ENCODE data around the gene RAB33A. TPM values are rescaled to one million over a fixed set of nuclear protein-coding genes. Genes with fewer than 3 reads are reported as not detected.
A peak's percentile ranks its signal among the peaks of the same experiment; 100 is the strongest.

Gene RAB33A
- total RNA-seq, 2 experiments from 2014 or later, result 0.68 to 0.92 TPM

- Histone ChIP-seq H3K9me3 (ENCODE audit: low read length) (no peaks in the 10 kb centered on the region), H4K20me1 (ENCODE audit: insufficient read depth, low read length) (no peaks in the 10 kb centered on the region), H3K4me3 (ENCODE audit: low read depth, low read length, poor library complexity, severe bottlenecking) (no peak overlapping the region), H3K4me1 (ENCODE audit: insufficient read depth, low read length, poor library complexity, severe bottlenecking) (peaks cover 71% of the 10 kb centered on the region), H3K9me2 (ENCODE audit: insufficient read depth, low read length) (no peaks in the 10 kb centered on the region), H2AFZ (ENCODE audit: low read length) (peak overlapping the region; percentile 89; the same call in 1 of the 2 replicates), H3K79me2 (ENCODE audit: insufficient read depth, low read depth, low read length) (no peaks in the 10 kb centered on the region), H3K36me3 (ENCODE audit: insufficient read depth, low read length) (no peaks in the 10 kb centered on the region), H3K4me2 (ENCODE audit: low read length) (peak overlapping the region; percentile 74; the same call in 1 of the 2 replicates), H3K27ac (ENCODE audit: low read depth, low read length, poor library complexity, severe bottlenecking) (peak overlapping the region; percentile 48)
- intact Hi-C loops (cut with micrococcal nuclease; ENCODE audit: unreplicated experiment), result loop anchor here (10.0 kb wide), 1 partner anchor 389 kb away; no protein-coding TSS in a partner anchor
- BruUV-seq (replicated peaks), result no TSS peak
- TF ChIP-seq EZH2phosphoT487 (IDR thresholded peaks at IDR 0.05; ENCODE audit: borderline replicate concordance, low read depth, low read length), result no peak
- TF ChIP-seq CTCF (conservative IDR thresholded peaks at IDR 0.05; ENCODE audit: low read length), result no peak
- no peak for DNase-seq (ENCODE audit: low spot score)
- ChIA-PET CTCF (ENCODE audit: unreplicated experiment) (interaction anchor here (0.8 kb wide), 1 partner anchor 14 kb away, joined by 3 read pairs; no protein-coding TSS in a partner anchor), POLR2A (interaction anchor here (0.9 to 1.5 kb wide), 3 partner anchors 9 to 89 kb away, joined by 3 to 4 read pairs (median 3); partner anchors contain the start of gene AIFM1)
Observed at GRCh38 chrX:130174045-130174704, 2.4 kb downstream of the RAB33A start.

DNA sequence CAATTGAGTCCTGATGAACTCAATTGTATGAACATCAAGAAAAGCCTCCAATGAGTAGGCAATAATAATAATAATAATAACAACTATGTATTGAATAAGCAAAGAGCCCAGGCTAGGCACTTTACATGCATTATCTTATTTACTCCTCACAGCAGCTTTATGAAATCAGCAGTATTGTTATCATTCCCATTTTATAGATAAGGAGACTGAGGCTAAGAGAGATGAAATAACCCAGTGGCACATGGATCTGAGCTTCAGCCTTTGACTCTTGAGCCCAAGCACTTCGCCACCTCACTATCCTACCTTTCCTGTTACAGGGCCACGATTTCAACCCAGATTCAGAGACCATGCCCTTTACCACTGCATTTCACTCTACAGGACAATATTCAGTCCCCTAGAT is 3.2 kb downstream of the RAB33A start:
- no peak for TF ChIP-seq CTCF (conservative IDR thresholded peaks at IDR 0.05; ENCODE audit: low read length)
- TF ChIP-seq EZH2phosphoT487 (IDR thresholded peaks at IDR 0.05; ENCODE audit: borderline replicate concordance, low read depth, low read length), result no peak
- H2AFZ ChIP-seq (ENCODE audit: low read length), result no peak overlapping the region
- H4K20me1 ChIP-seq (ENCODE audit: insufficient read depth, low read length), result no peaks in the 10 kb centered on the region
- intact Hi-C loops (cut with micrococcal nuclease; ENCODE audit: unreplicated experiment), result loop anchor here (10.0 kb wide), 1 partner anchor 390 kb away; no protein-coding TSS in a partner anchor
- ChIA-PET POLR2A (interaction anchor here (1.7 kb wide), 1 partner anchor 83 kb away, joined by 3 read pairs; no protein-coding TSS in a partner anchor), CTCF (ENCODE audit: unreplicated experiment) (no interaction called here)
- H3K36me3 ChIP-seq (ENCODE audit: insufficient read depth, low read length), result no peaks in the 10 kb centered on the region
- no peaks in the 10 kb centered on the region for H3K9me3 ChIP-seq (ENCODE audit: low read length)
- H3K4me2 ChIP-seq (ENCODE audit: low read length), result no peak overlapping the region
- no peak overlapping the region for H3K27ac ChIP-seq (ENCODE audit: low read depth, low read length, poor library complexity, severe bottlenecking)
- no peak for DNase-seq (ENCODE audit: low spot score)
- peaks cover 70% of the 10 kb centered on the region for H3K4me1 ChIP-seq (ENCODE audit: insufficient read depth, low read length, poor library complexity, severe bottlenecking)
- BruUV-seq (replicated peaks), result no TSS peak
- H3K4me3 ChIP-seq (ENCODE audit: low read depth, low read length, poor library complexity, severe bottlenecking), result no peak overlapping the region
- H3K79me2 ChIP-seq (ENCODE audit: insufficient read depth, low read depth, low read length), result no peaks in the 10 kb centered on the region
- H3K9me2 ChIP-seq (ENCODE audit: insufficient read depth, low read length), result no peaks in the 10 kb centered on the region

All from OCI-LY7 (cell line).